Activated gamma-delta T cell (primary cell): Measurements from ENCODE around the gene SLFN5.
"Not testable (repeated sequence)": the region's sequence is repeated elsewhere in the genome, so short reads cannot be mapped to it uniquely, and the experiment has no call there.

Experiments used
- DNase-seq: peaks from one replicate; lab custom pipeline; 2025; lab: John Stamatoyannopoulos, UW

Gene SLFN5

GRCh38 chr17:35242158-35242804 is 591 bp upstream of the SLFN5 start:
- peak; percentile 54 for DNase-seq

GRCh38 chr17:35243561-35244340 is 879 bp downstream of the SLFN5 start:
- no peak for DNase-seq

GRCh38 chr17:35244341-35245195 is 1.7 kb downstream of the SLFN5 start:
- peak; percentile 40 for DNase-seq

GRCh38 chr17:35245196-35245486 is 2.3 kb downstream of the SLFN5 start:
- DNase-seq, result no peak

- no peak for DNase-seq
Observed at GRCh38 chr17:35252651-35253050, 9.8 kb downstream of the SLFN5 start.

GRCh38 chr17:35254107-35254773 is 11.4 kb downstream of the SLFN5 start:
- DNase-seq, result no peak

- DNase-seq, result no peak
Observed at GRCh38 chr17:35255316-35255715, 12.4 kb downstream of the SLFN5 start.

- no peak for DNase-seq
Observed at GRCh38 chr17:35256629-35257028, 13.8 kb downstream of the SLFN5 start.

- no peak for DNase-seq
Observed at GRCh38 chr17:35257208-35257659, 14.4 kb downstream of the SLFN5 start.

- no peak for DNase-seq
Observed at GRCh38 chr17:35259001-35259400, 16.1 kb downstream of the SLFN5 start.

GRCh38 chr17:35265071-35265470 is 22.2 kb downstream of the SLFN5 start:
- no peak for DNase-seq

- DNase-seq, result no peak
Observed at GRCh38 chr17:35265566-35266141, 22.8 kb downstream of the SLFN5 start.

- not testable (repeated sequence) for DNase-seq
Observed at GRCh38 chr17:35274167-35275066, 31.5 kb downstream of the SLFN5 start.

GRCh38 chr17:35278454-35278853 is 35.6 kb downstream of the SLFN5 start:
- not testable (repeated sequence) for DNase-seq

GRCh38 chr17:35278876-35279275 is 36.0 kb downstream of the SLFN5 start:
- not testable (repeated sequence) for DNase-seq

GRCh38 chr17:35283767-35284166 is 40.9 kb downstream of the SLFN5 start:
- no peak for DNase-seq

- no peak for DNase-seq
Observed at GRCh38 chr17:35284955-35285354, 42.1 kb downstream of the SLFN5 start.

GRCh38 chr17:35286120-35286781 is 43.4 kb downstream of the SLFN5 start:
- DNase-seq, result no peak

GRCh38 chr17:35287286-35287811 is 44.5 kb downstream of the SLFN5 start:
- DNase-seq, result no peak

GRCh38 chr17:35289222-35289621 is 46.4 kb downstream of the SLFN5 start:
- no peak for DNase-seq
